Measurements from ENCODE around the gene CTSC.

- no peak for TF ChIP-seq POLR2AphosphoS5 (IDR thresholded peaks at IDR 0.05)
- no peak for TF ChIP-seq CTCF (IDR thresholded peaks at IDR 0.05)
- no peak for TF ChIP-seq POLR2A (IDR thresholded peaks at IDR 0.05)
- no peak for TF ChIP-seq EP300 (IDR thresholded peaks at IDR 0.05)
Measured at GRCh38 chr11:88315015-88315414, 22.5 kb downstream of the CTSC start.

Measured in gastroesophageal sphincter (tissue), 3 donors.